ENCODE results near the gene TCF4. TPM values are rescaled to one million over a fixed set of nuclear protein-coding genes. Genes with fewer than 3 reads are reported as not detected.

TCF4 gene
- total RNA-seq, 1 donor from 2014 or later, result 143 TPM

DNA sequence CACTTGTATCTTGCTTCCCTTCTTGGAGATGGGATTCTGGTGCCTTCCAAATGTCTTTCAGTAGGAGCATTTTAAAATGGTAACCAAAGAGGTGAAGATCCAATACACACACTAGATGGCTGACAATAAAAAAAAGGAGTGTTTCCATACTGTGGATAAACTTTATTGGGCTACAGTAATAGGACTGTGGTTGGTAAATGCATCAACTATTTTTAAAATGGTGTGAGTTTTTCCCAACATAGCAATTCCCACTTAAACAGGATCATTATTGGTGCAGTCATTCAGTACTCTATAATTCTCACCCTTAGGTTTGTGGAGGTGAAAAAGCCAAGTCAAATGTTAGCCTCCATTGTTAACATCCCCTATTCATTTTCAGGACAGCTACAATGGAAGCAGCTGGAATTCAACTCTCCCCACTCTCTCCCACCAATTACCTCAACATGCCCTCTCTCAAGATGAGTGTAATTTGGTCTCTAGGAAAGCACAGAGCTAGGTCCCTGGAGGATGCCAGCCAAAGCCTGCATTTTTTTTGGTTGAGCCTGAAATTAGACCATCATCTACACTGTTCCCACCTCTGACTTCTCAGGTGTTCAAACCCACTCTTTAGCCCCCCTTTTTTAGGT is 273.3 kb downstream of the TCF4 start:
- DNase-seq (no peak), ATAC-seq (no peak)
- Histone ChIP-seq H3K4me3 (no peak overlapping the region), H3K4me1 (peaks cover 9% of the 10 kb centered on the region), H3K27me3 (no peaks in the 10 kb centered on the region), H3K27ac (no peak overlapping the region), H3K36me3 (no peaks in the 10 kb centered on the region), H3K9me3 (no peaks in the 10 kb centered on the region)
- intact Hi-C loops (cut with DNase I), result no loop called here
- TF ChIP-seq, protein P1, sequence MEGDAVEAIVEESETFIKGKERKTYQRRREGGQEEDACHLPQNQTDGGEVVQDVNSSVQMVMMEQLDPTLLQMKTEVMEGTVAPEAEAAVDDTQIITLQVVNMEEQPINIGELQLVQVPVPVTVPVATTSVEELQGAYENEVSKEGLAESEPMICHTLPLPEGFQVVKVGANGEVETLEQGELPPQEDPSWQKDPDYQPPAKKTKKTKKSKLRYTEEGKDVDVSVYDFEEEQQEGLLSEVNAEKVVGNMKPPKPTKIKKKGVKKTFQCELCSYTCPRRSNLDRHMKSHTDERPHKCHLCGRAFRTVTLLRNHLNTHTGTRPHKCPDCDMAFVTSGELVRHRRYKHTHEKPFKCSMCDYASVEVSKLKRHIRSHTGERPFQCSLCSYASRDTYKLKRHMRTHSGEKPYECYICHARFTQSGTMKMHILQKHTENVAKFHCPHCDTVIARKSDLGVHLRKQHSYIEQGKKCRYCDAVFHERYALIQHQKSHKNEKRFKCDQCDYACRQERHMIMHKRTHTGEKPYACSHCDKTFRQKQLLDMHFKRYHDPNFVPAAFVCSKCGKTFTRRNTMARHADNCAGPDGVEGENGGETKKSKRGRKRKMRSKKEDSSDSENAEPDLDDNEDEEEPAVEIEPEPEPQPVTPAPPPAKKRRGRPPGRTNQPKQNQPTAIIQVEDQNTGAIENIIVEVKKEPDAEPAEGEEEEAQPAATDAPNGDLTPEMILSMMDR (IDR thresholded peaks at IDR 0.05), result no peak

DNA sequence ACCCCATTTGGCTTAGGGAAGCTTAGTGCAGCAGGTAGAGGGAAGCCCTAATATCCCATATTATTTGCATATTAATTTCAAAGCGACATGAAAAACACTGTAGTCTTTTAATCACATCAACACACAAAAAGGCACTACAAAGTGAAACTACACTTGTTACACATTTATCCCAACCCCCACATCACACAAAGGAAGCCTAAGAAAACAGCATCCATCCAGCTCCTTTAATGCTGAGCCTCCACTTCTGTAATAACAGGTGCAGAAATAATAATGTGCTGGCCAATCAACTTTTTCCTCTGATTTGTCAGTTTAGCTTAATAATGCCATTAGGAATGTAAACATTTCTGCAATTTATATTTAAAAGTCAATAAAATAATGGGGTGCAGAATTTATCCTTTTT is 274.0 kb downstream of the TCF4 start:
- Histone ChIP-seq H3K4me3 (no peak overlapping the region), H3K27ac (no peak overlapping the region), H3K36me3 (no peaks in the 10 kb centered on the region), H3K4me1 (peaks cover 9% of the 10 kb centered on the region), H3K9me3 (no peaks in the 10 kb centered on the region), H3K27me3 (no peaks in the 10 kb centered on the region)
- intact Hi-C loops (cut with DNase I), result no loop called here
- TF ChIP-seq, protein P1 (IDR thresholded peaks at IDR 0.05), result no peak
- no peak for DNase-seq
- ATAC-seq, result no peak

DNA sequence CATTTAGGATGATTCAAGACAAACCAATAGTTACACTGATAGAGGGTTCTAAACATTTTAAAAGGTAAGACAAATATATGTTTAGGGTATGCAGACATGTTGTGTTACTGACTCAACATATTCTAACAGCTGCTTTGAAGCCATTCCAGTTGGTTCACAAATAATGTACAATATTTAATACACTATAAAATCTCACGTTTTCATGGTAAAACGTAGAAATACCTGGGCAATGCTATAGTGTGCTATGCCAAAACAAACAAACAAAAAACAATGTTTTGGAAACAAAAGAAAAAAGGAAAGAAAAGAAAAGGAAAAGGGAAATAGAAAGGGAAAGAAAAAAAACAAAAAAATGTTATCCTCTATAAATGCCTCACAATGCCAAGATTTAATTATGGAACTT is 277.1 kb downstream of the TCF4 start:
- TF ChIP-seq, protein P1 (IDR thresholded peaks at IDR 0.05), result no peak
- intact Hi-C loops (cut with DNase I), result no loop called here
- no peaks in the 10 kb centered on the region for H3K36me3 ChIP-seq
- no peaks in the 10 kb centered on the region for H3K27me3 ChIP-seq
- no peak overlapping the region for H3K4me3 ChIP-seq
- ATAC-seq (no peak), DNase-seq (no peak)
- no peaks in the 10 kb centered on the region for H3K9me3 ChIP-seq
- H3K4me1 ChIP-seq, result peaks cover 15% of the 10 kb centered on the region
- no peak overlapping the region for H3K27ac ChIP-seq

DNA sequence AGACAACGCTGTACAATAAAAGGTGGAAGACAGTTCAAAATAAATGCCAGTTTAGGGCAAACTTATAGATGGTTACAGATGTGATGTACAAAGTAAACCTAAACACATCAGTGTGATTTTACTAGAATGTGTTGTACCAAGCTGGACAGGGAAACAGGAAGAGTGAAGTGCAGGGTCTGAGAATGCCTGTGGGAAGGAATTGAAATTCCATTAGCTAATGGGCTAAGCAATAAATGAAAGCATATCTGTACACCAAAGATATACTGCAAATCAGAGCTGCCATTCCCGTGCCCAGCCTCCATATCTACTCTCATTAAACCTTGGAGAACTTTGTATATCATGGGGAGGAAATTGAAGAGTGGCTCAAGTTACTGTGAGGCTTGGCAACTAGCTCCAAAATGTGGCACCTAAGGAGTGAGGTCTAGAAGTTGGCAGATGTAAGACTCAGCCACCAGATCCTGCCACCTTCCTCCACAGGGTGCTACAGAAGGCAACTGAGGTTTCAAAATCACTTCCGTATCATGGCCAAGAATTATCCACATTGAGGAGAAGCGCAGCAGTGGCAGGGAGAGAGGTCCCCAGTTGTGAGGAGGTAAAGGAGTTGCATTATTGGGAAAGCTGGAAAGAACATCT is 277.8 kb downstream of the TCF4 start:
- intact Hi-C loops (cut with DNase I), result no loop called here

DNA sequence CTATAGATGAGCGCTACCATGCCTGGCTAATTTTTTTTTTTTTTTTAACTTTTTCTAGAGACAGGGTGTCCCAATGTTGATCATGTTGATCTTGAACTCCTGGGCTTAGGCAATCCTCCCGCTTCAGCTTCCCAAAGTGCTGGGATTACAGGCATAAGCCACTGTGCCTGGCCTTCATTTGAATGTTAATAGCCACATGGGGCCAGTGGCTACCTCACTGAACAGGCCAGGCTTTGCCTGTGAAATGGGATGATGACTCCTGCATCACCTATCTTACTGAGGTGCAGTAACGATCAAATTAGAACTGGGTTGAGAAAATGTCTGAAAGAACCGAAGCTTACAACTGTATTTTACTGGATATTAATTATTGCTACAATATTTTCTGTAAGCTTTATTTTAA is 278.7 kb downstream of the TCF4 start:
- Histone ChIP-seq H3K36me3 (no peaks in the 10 kb centered on the region), H3K27ac (no peak overlapping the region), H3K9me3 (no peaks in the 10 kb centered on the region), H3K4me1 (peaks cover 15% of the 10 kb centered on the region), H3K27me3 (no peaks in the 10 kb centered on the region), H3K4me3 (no peak overlapping the region)
- intact Hi-C loops (cut with DNase I), result no loop called here
- ATAC-seq, result no peak
- no peak for DNase-seq
- TF ChIP-seq, protein P1 (IDR thresholded peaks at IDR 0.05), result no peak

More for the DNA sequence above, 277.8 kb downstream of the TCF4 start:
- no peak overlapping the region for H3K27ac ChIP-seq
- no peak overlapping the region for H3K4me3 ChIP-seq
- H3K9me3 ChIP-seq, result no peaks in the 10 kb centered on the region
- H3K36me3 ChIP-seq, result no peaks in the 10 kb centered on the region
- no peaks in the 10 kb centered on the region for H3K27me3 ChIP-seq
- no peak for ATAC-seq
- peaks cover 15% of the 10 kb centered on the region for H3K4me1 ChIP-seq
- TF ChIP-seq, protein P1 (IDR thresholded peaks at IDR 0.05), result no peak
- DNase-seq, result no peak
